Liver (tissue), 9 donors: ENCODE results near the gene RHEX. TPM values are rescaled to one million over a fixed set of nuclear protein-coding genes. Genes with fewer than 3 reads are reported as not detected.

ENCODE experiments used
- DNase-seq: peaks from one replicate; pipeline ENCODE4 v3.0.0-alpha.2; 2017; ENCODE audit warnings: low spot score
- H3K27ac ChIP-seq, 2 donors: one replicate each; pipeline ENCODE4 v1.7.0; 2013; ENCODE audit warnings: inconsistent platforms in 2 of 2, low read length in 2 of 2, control low read depth in 1 of 2, low read depth in 1 of 2, mild to moderate bottlenecking in 1 of 2
- H3K27me3 ChIP-seq, 4 donors: one replicate each; pipeline versions ENCODE4 v1.6.1 to v1.7.0; 2013; ENCODE audit warnings: low read length in 3 of 4, inconsistent platforms in 1 of 4, mild to moderate bottlenecking in 1 of 4, moderate library complexity in 1 of 4; ENCODE audit not compliant: control insufficient read depth in 4 of 4, insufficient read depth in 4 of 4
- H3K36me3 ChIP-seq, 4 donors: one replicate each; pipeline versions ENCODE4 v1.6.1 to v1.7.0; 2013; ENCODE audit warnings: low read length in 3 of 4, mild to moderate bottlenecking in 3 of 4, low read depth in 1 of 4, moderate library complexity in 1 of 4; ENCODE audit not compliant: control insufficient read depth in 4 of 4, insufficient read depth in 3 of 4
- H3K4me1 ChIP-seq, 4 donors: one replicate each; pipeline versions ENCODE4 v1.6.1 to v1.7.0; 2013; ENCODE audit warnings: low read length in 3 of 4, mild to moderate bottlenecking in 3 of 4, moderate library complexity in 1 of 4; ENCODE audit not compliant: control insufficient read depth in 4 of 4, insufficient read depth in 4 of 4
- H3K4me3 ChIP-seq, 3 donors: one replicate each; pipeline versions ENCODE4 v1.6.1 to v1.7.0; 2013; ENCODE audit warnings: low read length in 3 of 3, control low read depth in 1 of 3, low read depth in 1 of 3, mild to moderate bottlenecking in 1 of 3
- H3K9ac ChIP-seq, 2 donors: one replicate each; pipeline ENCODE4 v1.7.0; 2013; ENCODE audit warnings: low read length in 2 of 2, mild to moderate bottlenecking in 2 of 2, moderate library complexity in 2 of 2, control low read depth in 1 of 2, low read depth in 1 of 2
- H3K9me3 ChIP-seq, 4 donors: one replicate each; pipeline versions ENCODE4 v1.6.1 to v1.7.0; 2013; ENCODE audit warnings: low read length in 3 of 4; ENCODE audit not compliant: control insufficient read depth in 4 of 4
- ATF3 ChIP-seq: IDR thresholded peaks from 2 replicates; pipeline ENCODE4 v1.6.1; 2016; ENCODE audit warnings: antibody characterized with exemption
- EGR1 ChIP-seq, 2 donors: IDR thresholded peaks; 2 replicates each; pipeline ENCODE4 v1.6.1; 2016 to 2018; ENCODE audit warnings: antibody characterized with exemption in 2 of 2, low read depth in 2 of 2
- FOXA1 ChIP-seq: IDR thresholded peaks from 2 replicates; pipeline ENCODE4 v1.6.1; 2016; ENCODE audit warnings: antibody characterized with exemption
- FOXA2 ChIP-seq: IDR thresholded peaks from 2 replicates; pipeline ENCODE4 v1.6.1; 2016; ENCODE audit warnings: antibody characterized with exemption
- GABPA ChIP-seq, 2 donors: IDR thresholded peaks in 1 of 2; conservative IDR thresholded peaks in 1 of 2; 2 replicates each; pipeline ENCODE4 v1.6.1; 2016; ENCODE audit warnings: antibody characterized with exemption in 2 of 2, mild to moderate bottlenecking in 1 of 2, moderate library complexity in 1 of 2
- HNF4A ChIP-seq, 2 donors: conservative IDR thresholded peaks; 2 replicates each; pipeline ENCODE4 v1.6.1; 2016; ENCODE audit warnings: antibody characterized with exemption in 2 of 2, mild to moderate bottlenecking in 2 of 2
- HNF4G ChIP-seq: IDR thresholded peaks from 2 replicates; pipeline ENCODE4 v1.6.1; 2016; ENCODE audit warnings: antibody characterized with exemption
- JUND ChIP-seq, 2 donors: IDR thresholded peaks; 2 replicates each; pipeline ENCODE4 v1.6.1; 2016; ENCODE audit warnings: antibody characterized with exemption in 2 of 2
- MAX ChIP-seq: IDR thresholded peaks from 2 replicates; pipeline ENCODE4 v1.6.1; 2016; ENCODE audit warnings: antibody characterized with exemption
- NR2F2 ChIP-seq: IDR thresholded peaks from 2 replicates; pipeline ENCODE4 v1.6.1; 2016; ENCODE audit warnings: antibody characterized with exemption
- RAD21 ChIP-seq, 2 donors: IDR thresholded peaks; 2 replicates each; pipeline ENCODE4 v1.6.1; 2016; ENCODE audit warnings: antibody characterized with exemption in 2 of 2, mild to moderate bottlenecking in 2 of 2
- RXRA ChIP-seq, 2 donors: IDR thresholded peaks; 2 replicates each; pipeline ENCODE4 v1.6.1; 2017 to 2018; ENCODE audit warnings: antibody characterized with exemption in 2 of 2, mild to moderate bottlenecking in 1 of 2
- SP1 ChIP-seq: IDR thresholded peaks from 2 replicates; pipeline ENCODE4 v1.6.1; 2018; ENCODE audit warnings: antibody characterized with exemption, mild to moderate bottlenecking
- TAF1 ChIP-seq: conservative IDR thresholded peaks from 2 replicates; pipeline ENCODE4 v1.6.1; 2016; ENCODE audit warnings: antibody characterized with exemption, mild to moderate bottlenecking
- YY1 ChIP-seq: IDR thresholded peaks from 2 replicates; pipeline ENCODE4 v1.6.1; 2016; ENCODE audit warnings: antibody characterized with exemption, mild to moderate bottlenecking
- ZBTB33 ChIP-seq: IDR thresholded peaks from 2 replicates; pipeline ENCODE4 v1.6.1; 2016; ENCODE audit warnings: antibody characterized with exemption
- WGBS: extraction: QIAGEN DNeasy Blood & Tissue Kit; methylation state at CpG from one replicate; pipeline ENCODE4 v1.1.7; 2013; 5-methylcytosine and 5-hydroxymethylcytosine counted together
- polyA plus RNA-seq, 2 donors: library from polyadenylated mRNA; stranded (reverse) in 1 of 2; unstranded in 1 of 2; fragments of 200-250 nt in 1 of 2; fragments of >200 nt in 1 of 2; fragmentation: Nextera tagmentation in 1 of 2; extraction: Ambion mirVana in 1 of 2; gene quantifications; one replicate each; pipeline versions ENCODE4 v1.2.1 to v1.2.3, GENCODE V29; 2013 to 2015
- total RNA-seq, 2 donors: library from RNA; depleted of rRNA; stranded (reverse); fragments of >200 nt; gene quantifications; one replicate each; pipeline ENCODE4 v1.2.3, GENCODE V29; 2014
- TF ChIP-seq, protein P1 (sequence below): fragments of 150-350 bp; IDR thresholded peaks from 2 replicates; pipeline ENCODE4 v1.5.1; 2017; ENCODE audit warnings: improper control_type of control experiment, low read depth, low read length; ENCODE audit not compliant: missing input control
- TF ChIP-seq, protein P2 (sequence below): IDR thresholded peaks from 2 replicates; pipeline ENCODE4 v1.6.1; 2016; ENCODE audit warnings: antibody characterized with exemption, mild to moderate bottlenecking
- donor health status: healthy.
- donor health status: healthy.
- donor health status: healthy.
- donor health status: healthy.
- donor health status: healthy.

RHEX gene
- total and polyA plus RNA-seq, 4 donors, result 0.15 to 2.8 (median 0.47) TPM

- TF ChIP-seq ATF3 (no peak), GABPA (IDR thresholded peaks at IDR 0.05 in 1 of 2, conservative IDR thresholded peaks at IDR 0.05 in 1 of 2) (no peak), ZBTB33 (no peak), JUND (IDR thresholded peaks at IDR 0.05) (no peak), HNF4A (conservative IDR thresholded peaks at IDR 0.05) (no peak), NR2F2 (no peak), MAX (no peak), RAD21 (IDR thresholded peaks at IDR 0.05) (no peak), FOXA2 (no peak), RXRA (IDR thresholded peaks at IDR 0.05) (no peak), YY1 (no peak), EGR1 (IDR thresholded peaks at IDR 0.05; ENCODE audit: low read depth in 2 of 2) (no peak), TAF1 (no peak), SP1 (no peak), HNF4G (no peak), FOXA1 (no peak)
- TF ChIP-seq, protein P1, sequence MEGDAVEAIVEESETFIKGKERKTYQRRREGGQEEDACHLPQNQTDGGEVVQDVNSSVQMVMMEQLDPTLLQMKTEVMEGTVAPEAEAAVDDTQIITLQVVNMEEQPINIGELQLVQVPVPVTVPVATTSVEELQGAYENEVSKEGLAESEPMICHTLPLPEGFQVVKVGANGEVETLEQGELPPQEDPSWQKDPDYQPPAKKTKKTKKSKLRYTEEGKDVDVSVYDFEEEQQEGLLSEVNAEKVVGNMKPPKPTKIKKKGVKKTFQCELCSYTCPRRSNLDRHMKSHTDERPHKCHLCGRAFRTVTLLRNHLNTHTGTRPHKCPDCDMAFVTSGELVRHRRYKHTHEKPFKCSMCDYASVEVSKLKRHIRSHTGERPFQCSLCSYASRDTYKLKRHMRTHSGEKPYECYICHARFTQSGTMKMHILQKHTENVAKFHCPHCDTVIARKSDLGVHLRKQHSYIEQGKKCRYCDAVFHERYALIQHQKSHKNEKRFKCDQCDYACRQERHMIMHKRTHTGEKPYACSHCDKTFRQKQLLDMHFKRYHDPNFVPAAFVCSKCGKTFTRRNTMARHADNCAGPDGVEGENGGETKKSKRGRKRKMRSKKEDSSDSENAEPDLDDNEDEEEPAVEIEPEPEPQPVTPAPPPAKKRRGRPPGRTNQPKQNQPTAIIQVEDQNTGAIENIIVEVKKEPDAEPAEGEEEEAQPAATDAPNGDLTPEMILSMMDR, result no peak
- TF ChIP-seq, protein P2, sequence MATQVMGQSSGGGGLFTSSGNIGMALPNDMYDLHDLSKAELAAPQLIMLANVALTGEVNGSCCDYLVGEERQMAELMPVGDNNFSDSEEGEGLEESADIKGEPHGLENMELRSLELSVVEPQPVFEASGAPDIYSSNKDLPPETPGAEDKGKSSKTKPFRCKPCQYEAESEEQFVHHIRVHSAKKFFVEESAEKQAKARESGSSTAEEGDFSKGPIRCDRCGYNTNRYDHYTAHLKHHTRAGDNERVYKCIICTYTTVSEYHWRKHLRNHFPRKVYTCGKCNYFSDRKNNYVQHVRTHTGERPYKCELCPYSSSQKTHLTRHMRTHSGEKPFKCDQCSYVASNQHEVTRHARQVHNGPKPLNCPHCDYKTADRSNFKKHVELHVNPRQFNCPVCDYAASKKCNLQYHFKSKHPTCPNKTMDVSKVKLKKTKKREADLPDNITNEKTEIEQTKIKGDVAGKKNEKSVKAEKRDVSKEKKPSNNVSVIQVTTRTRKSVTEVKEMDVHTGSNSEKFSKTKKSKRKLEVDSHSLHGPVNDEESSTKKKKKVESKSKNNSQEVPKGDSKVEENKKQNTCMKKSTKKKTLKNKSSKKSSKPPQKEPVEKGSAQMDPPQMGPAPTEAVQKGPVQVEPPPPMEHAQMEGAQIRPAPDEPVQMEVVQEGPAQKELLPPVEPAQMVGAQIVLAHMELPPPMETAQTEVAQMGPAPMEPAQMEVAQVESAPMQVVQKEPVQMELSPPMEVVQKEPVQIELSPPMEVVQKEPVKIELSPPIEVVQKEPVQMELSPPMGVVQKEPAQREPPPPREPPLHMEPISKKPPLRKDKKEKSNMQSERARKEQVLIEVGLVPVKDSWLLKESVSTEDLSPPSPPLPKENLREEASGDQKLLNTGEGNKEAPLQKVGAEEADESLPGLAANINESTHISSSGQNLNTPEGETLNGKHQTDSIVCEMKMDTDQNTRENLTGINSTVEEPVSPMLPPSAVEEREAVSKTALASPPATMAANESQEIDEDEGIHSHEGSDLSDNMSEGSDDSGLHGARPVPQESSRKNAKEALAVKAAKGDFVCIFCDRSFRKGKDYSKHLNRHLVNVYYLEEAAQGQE, result no peak
- Histone ChIP-seq H3K27me3 (no peaks in the 10 kb centered on the region), H3K4me1 (no peaks in the 10 kb centered on the region), H3K9me3 (no peaks in the 10 kb centered on the region), H3K36me3 (no peaks in the 10 kb centered on the region), H3K27ac (no peak overlapping the region), H3K9ac (no peak overlapping the region), H3K4me3 (no peak overlapping the region)
- WGBS, result 85% methylated on average over 6 of the region's 6 CpGs
- no peak for DNase-seq
Observed at GRCh38 chr1:206013026-206013795, 39.8 kb upstream of the RHEX start.
